Cerebellar cortex (tissue), 1 donor: Measurements from ENCODE around the gene ZNHIT1.
A peak's percentile ranks its signal among the peaks of the same experiment; 100 is the strongest.

Experiments used
- DNase-seq: peaks from one replicate; pipeline ENCODE4 v3.0.0-alpha.2; 2015; ENCODE audit warnings: low spot score

The ZNHIT1 gene

GRCh38 chr7:101217388-101218235 lies at the start of gene ZNHIT1, which contains the start of gene PLOD3:
Gene ZNHIT1 (plus strand): TSS chr7:101218165. CDS start chr7:101218196, 31 bp downstream.
Gene PLOD3 (minus strand): TSS chr7:101217581. CDS start chr7:101217274, 307 bp downstream.
- peak; percentile 99 for DNase-seq

DNA sequence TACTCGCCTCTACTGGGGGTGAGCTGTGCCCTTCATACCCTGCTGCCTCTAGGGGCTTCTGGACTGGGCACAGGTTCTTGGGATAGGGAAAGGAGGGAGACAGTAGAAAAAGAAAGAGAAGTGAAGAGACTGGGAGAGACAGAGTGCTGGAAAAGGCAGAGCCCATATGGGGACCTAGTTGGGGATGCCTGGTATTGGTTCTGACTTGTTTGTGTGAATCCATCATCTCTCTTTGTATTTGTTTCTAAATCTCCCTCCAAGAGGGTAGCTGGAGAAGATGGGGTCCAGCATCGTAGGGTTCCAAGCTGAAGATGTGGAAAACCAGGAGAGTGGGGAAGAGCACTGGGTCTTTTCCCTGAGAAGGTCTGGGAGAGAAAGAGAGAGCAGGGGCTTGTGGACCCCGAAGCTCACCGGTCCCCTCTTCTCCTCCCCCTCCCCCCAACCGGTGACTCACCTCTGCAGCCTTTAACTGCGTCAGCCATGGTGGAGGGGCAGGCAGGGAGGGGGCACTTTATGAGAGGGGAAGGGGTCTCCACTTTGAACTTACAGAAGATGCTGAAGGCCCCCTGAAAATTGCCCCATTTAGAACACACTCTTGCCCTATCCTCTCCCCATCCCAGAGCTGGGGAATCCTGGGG lies 49.4 kb upstream of the ZNHIT1 start:
- DNase-seq: no peak

DNA sequence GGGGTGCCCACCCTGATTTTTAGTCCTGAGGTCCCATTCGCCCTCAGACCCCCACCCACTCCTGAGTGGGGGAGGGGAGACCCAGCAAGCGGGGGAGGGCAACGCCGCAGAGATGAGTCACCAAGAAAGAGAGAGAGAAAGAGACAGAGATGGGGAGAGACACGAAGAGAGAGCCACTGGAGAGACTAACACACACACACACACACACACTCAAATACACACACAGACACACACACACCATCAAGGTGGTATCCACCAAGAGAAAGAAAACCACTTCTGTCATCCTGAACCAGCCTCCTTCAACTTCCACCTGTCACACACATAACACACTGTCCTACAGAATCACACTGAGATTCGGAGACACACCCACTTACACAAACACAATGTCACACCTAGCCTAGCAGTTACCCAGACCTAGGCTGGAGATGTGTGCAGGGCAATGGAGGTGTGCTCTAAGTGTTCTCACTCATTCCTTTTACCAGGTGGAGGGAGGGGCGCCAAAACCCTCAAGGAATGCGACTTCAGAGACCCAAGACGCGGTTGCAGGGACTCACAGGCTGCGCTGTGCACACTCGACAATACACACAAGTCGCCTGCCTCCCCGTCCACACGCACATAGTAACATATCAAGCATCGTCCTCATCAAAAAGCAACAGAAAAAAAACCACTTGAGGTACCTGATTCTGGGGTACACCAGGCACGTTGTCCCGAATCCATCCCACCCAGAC lies 48.7 kb upstream of the ZNHIT1 start:
- peak; percentile 69 for DNase-seq

DNA sequence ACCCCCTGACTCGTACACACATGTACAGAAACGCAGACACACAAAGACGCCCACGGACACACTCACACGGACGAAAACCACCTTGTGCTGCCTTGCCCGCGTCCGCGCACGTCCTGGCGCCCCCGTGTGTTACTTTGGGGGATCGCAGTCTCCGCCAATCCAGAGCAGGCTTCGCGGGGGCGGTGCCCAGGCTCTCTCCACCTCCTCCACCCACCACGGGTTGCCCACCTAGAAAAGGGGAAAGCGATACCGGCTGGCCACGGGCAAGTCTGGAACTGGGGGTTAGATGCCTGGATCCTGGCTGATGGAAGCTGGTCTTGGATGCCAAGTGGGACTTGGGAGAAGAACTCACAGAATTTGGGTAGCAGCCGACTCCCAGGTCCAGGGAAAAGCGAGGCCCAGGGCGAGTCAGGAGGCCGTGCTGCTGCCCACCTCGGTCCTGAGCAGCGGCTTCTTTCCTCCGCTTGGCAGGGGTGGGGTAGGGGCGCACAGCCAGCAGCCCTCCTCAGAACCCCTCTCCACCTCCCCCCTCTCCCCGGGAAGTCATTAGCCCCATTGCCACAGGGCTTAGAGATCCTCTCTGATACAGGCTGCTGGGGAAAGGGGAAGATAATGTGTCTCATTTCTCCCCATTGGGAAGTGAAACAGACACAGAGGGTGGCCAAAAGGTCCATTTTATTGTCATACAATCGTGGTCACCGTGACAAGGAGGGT lies 48.0 kb upstream of the ZNHIT1 start:
- DNase-seq: peak; percentile 69

GRCh38 chr7:101170617-101171441 lies 47.1 kb upstream of the ZNHIT1 start:
- no peak for DNase-seq

GRCh38 chr7:101171442-101171837 lies 46.5 kb upstream of the ZNHIT1 start:
- no peak for DNase-seq

DNA sequence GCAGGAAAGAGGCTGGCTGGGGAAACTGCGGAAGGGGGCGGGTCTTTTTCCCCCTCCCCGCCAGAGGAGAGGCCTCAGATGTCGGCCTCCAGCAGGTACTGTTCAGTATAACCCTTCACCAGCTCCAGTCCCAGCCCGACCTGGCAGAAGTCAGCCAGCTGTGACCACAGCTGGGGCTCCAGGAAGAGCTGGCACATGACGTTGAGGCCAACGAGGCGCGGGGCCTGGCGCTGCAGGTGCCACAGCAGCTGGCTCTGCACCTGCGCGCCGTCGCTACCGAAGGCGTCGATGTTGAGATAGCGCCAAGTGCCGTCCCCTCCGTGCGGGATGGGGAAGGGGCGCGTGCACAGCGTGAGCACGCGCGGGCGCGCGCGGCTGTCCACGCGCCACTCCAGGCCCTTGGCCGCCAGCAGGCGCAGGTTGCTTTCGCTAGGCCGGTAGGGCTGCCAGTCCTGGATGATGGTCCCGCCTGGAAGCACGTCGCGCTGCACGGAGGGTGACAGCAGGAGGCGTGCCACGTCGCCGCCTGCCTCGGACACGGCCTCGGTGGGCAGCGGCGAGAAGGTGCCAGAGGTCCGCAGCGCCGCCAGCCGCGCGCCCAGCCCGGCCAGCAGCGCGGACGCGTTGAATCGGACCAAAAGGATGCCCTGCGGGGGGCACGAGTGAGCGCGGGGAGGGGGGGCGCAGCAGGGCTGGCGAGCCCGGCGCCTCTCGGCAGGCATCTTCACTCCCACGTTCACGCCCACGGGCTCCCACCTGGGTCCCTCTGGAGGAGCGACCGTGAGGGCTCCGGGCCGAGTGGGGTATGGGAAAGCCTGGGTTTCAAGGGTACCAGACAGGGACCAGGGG lies 45.7 kb upstream of the ZNHIT1 start:
- DNase-seq: no peak

GRCh38 chr7:101172854-101173751 lies 44.9 kb upstream of the ZNHIT1 start:
- DNase-seq: no peak

DNA sequence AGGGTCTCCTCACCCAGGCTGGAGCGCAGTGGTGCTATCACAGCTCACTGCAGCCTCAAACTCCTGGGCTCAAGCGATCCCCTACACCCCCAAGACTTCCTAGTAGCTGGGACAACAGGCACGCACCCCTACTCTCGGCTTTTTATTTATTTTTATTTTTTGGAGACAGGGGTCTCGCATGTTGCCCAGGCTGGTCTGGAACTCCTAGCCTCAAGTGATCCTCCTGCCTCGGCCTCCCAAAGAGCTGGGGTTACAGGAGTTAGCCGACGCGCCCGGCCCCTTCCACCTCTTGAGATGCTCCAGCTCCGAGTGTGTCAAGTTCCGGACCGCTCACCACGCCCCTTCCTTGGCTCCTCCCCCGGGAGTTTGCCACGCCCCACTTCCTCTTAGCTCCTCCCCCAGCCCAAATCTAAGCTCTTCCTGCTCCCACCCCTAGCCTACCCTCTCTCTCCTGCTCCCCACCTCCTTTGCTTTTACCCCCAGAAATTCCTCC lies 44.2 kb upstream of the ZNHIT1 start:
- DNase-seq: no peak

DNA sequence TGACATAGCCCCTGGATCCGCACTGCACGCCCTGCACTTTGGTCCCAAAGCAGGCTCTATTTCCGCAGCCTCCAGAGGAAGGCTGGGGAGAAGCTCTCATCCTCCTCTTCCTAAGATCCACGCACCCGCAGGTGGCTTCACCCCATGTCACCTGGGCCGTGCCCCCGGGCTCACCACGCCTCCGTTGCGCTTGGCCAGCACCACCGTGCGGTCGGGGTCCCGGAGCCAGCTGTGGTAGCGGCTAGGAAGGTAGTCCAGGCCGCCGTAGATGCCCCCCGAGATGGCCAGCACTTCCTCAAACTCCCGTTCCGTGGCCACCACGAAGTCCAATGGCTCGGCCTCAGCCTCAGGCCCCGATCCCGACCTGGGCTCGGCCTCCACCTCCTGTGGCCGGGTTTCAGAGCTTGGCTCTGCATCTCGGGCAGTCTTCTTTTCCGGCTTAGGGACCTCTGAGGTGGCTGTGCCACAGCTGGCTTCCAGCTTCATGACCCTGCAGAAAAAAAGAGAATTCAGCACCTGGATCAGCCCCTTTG lies 43.6 kb upstream of the ZNHIT1 start:
- no peak for DNase-seq

DNA sequence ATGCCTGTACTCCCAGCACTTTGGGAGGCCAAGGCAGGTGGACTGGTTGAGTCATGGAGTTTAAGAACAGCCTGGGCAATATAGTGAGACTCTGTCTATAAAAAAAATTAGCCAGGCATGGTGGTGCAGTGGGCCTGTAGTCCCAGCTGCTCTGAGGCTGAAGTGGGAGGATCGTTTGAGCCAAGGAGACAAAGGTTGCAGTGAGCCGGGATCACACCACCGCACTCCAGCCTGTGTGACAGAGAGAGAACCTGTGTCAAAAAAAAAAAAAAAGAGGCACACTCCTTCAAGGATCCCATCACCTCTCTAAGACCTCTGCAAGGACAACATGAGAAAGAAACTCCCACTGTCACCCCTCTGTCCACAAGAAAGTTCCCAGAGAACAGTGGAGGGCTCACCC lies 42.3 kb upstream of the ZNHIT1 start:
- DNase-seq: no peak

DNA sequence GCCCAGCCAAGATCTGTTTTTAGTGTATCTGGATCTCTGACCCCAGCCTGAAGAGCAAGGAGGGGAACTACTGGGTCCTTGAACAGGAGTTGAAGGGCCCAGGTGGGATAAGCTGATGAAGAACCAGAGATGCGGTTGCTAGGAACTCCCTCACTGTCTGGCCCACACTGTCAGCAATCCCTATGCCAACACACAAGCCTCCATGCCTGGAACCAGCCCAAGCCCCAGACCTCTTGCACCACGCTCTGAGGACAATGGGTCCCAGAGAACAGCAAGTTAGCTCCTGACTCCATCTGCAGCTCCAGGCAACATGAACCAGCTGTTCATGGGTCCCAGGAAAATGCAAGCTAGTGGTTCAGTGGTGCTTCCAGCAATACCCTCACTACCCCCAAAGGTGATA lies 40.3 kb upstream of the ZNHIT1 start:
- DNase-seq: no peak

DNA sequence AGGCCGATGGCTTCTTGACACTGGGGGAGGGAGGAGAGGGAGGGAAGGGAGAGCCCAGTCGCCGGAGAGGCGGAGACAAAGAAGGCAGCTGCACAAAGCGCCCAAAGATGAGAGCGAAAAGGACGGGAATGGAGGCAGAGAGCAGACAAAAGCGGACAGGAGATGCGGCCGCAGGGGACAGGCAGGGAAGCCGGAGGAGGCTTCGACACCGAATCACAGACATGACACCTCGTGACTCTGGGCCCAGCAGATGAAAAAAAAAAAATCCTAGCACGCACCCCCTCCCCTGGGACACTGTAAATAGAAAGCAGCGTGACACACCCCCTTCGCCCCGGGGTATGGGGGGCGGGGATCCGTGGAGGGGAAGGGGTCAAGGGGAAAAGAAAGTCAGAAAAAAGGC lies 38.8 kb upstream of the ZNHIT1 start:
- no peak for DNase-seq

DNA sequence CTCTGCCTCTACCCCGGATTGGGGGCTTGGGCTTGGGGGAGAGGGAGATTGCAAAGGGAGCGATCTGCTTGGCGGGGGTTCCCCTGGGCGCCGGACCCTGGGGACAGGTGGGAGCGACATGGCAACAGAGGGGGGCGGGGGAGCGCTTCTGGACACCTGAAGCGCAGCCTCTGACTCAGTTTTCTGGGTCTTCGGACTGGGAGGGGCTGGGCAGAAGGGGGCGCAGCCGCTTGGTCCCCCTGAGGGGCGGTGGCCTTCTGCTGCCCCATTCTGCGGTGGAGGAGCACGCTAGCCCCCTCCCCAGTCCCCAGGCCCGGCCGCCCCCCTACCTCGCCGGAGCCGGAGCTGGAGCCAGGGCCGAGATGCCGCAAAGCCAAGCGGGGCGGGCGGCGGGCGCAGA lies 38.3 kb upstream of the ZNHIT1 start:
- DNase-seq: no peak

- no peak for DNase-seq
Observed at GRCh38 chr7:101180130-101180755, 37.7 kb upstream of the ZNHIT1 start, which contains the start of gene NAT16. Gene NAT16 (minus strand): TSS chr7:101180293. CDS start chr7:101174807, 5,486 bp downstream.

- DNase-seq: no peak
Observed at GRCh38 chr7:101185258-101185839, 32.6 kb upstream of the ZNHIT1 start.

GRCh38 chr7:101186194-101186593 lies 31.8 kb upstream of the ZNHIT1 start:
- no peak for DNase-seq
